Measurements from ENCODE around the gene RUVBL1. TPM values are rescaled to one million over a fixed set of nuclear protein-coding genes. Genes with fewer than 3 reads are reported as not detected.

RUVBL1 gene
- polyA plus RNA-seq, 6 donors from 2014 or later: 24.4 to 60.7 (median 51.2) TPM

GRCh38 chr3:128077665-128078064 is 45.9 kb downstream of the RUVBL1 start:
- Mint-ChIP-seq H3K4me3 (peak overlapping the region; percentile 58 to 83 (median 78)), H3K27me3 (no peaks in the 10 kb centered on the region), H3K9me3 (no peaks in the 10 kb centered on the region), H3K36me3 (peaks cover 0 to 17% of the 10 kb centered on the region in 2 donors), H3K4me1 (peaks cover 11 to 27% (median 12%) of the 10 kb centered on the region in 3 donors), H3K27ac (peak overlapping the region; percentile 42 to 76 (median 58))
- no peak for DNase-seq
- no peak for ATAC-seq (ENCODE audit: low read depth in 2 of 2)

GRCh38 chr3:128077202-128077624 is 46.4 kb downstream of the RUVBL1 start:
- peak; percentile 48 for DNase-seq
- H3K36me3 Mint-ChIP-seq: peaks cover 0 to 15% of the 10 kb centered on the region in 2 donors
- H3K27me3 Mint-ChIP-seq: no peaks in the 10 kb centered on the region
- no peaks in the 10 kb centered on the region for H3K9me3 Mint-ChIP-seq
- peak; percentile 48 for ATAC-seq (ENCODE audit: low read depth in 2 of 2)
- peak overlapping the region; percentile 42 to 76 (median 58) for H3K27ac Mint-ChIP-seq
- peak overlapping the region; percentile 58 to 83 (median 78) for H3K4me3 Mint-ChIP-seq
- peaks cover 11 to 27% (median 12%) of the 10 kb centered on the region in 3 donors for H3K4me1 Mint-ChIP-seq

GRCh38 chr3:128076483-128077201 is 47.0 kb downstream of the RUVBL1 start:
- peak; percentile 61 for DNase-seq
- Mint-ChIP-seq H3K27me3 (no peaks in the 10 kb centered on the region), H3K9me3 (no peaks in the 10 kb centered on the region), H3K36me3 (peaks cover 0 to 15% of the 10 kb centered on the region in 2 donors), H3K27ac (peak overlapping the region; percentile 24 to 93 (median 68)), H3K4me1 (peaks cover 11 to 27% (median 12%) of the 10 kb centered on the region in 3 donors), H3K4me3 (peak overlapping the region; percentile 79 to 91 (median 83))
- peak; percentile 61 to 62 for ATAC-seq (ENCODE audit: low read depth in 2 of 2)

GRCh38 chr3:128075522-128076482 is 47.8 kb downstream of the RUVBL1 start:
- DNase-seq: peak; percentile 83
- ATAC-seq (ENCODE audit: low read depth in 2 of 2): peak; percentile 79 to 80
- Mint-ChIP-seq H3K27ac (peak overlapping the region; percentile 59 to 93 (median 80)), H3K4me3 (peak overlapping the region; percentile 79 to 91 (median 83)), H3K27me3 (no peaks in the 10 kb centered on the region), H3K4me1 (peaks cover 11 to 27% (median 12%) of the 10 kb centered on the region in 3 donors), H3K9me3 (no peaks in the 10 kb centered on the region), H3K36me3 (peaks cover 0 to 14% of the 10 kb centered on the region in 2 donors)

- Mint-ChIP-seq H3K9me3 (no peaks in the 10 kb centered on the region), H3K36me3 (peaks cover 0 to 6% of the 10 kb centered on the region in 2 donors), H3K27me3 (no peaks in the 10 kb centered on the region), H3K27ac (peak overlapping the region in 3 of 6 donors; percentile 47 to 90 (median 59)), H3K4me1 (peaks cover 12 to 27% (median 17%) of the 10 kb centered on the region in 3 donors), H3K4me3 (peak overlapping the region; percentile 79 to 91 (median 83))
- no peak for ATAC-seq (ENCODE audit: low read depth in 2 of 2)
- no peak for DNase-seq
Measured at GRCh38 chr3:128074851-128075521, 48.6 kb downstream of the RUVBL1 start.

- no peak overlapping the region for H3K27ac Mint-ChIP-seq
- H3K36me3 Mint-ChIP-seq: peaks cover under 1% of the 10 kb centered on the region in 2 donors
- H3K4me3 Mint-ChIP-seq: peak overlapping the region in 2 of 8 donors; percentile 29 to 83
- H3K9me3 Mint-ChIP-seq: no peaks in the 10 kb centered on the region
- ATAC-seq (ENCODE audit: low read depth in 2 of 2): no peak
- no peak for DNase-seq
- H3K27me3 Mint-ChIP-seq: no peaks in the 10 kb centered on the region
- H3K4me1 Mint-ChIP-seq: peaks cover 12 to 27% (median 17%) of the 10 kb centered on the region in 3 donors
Measured at GRCh38 chr3:128073807-128074206, 49.8 kb downstream of the RUVBL1 start.

- Mint-ChIP-seq H3K27ac (no peak overlapping the region), H3K4me3 (peak overlapping the region in 1 of 8 donors; percentile 29), H3K4me1 (peaks cover 14 to 27% (median 17%) of the 10 kb centered on the region in 3 donors), H3K27me3 (no peaks in the 10 kb centered on the region), H3K9me3 (no peaks in the 10 kb centered on the region), H3K36me3 (peaks cover 6% of the 10 kb centered on the region in 2 donors)
- ATAC-seq (ENCODE audit: low read depth in 2 of 2) (no peak), DNase-seq (no peak)
Measured at GRCh38 chr3:128073185-128073725, 50.4 kb downstream of the RUVBL1 start.

- peaks cover 15 to 25% (median 17%) of the 10 kb centered on the region in 3 donors for H3K4me1 Mint-ChIP-seq
- H3K36me3 Mint-ChIP-seq: peaks cover 8 to 12% of the 10 kb centered on the region in 2 donors
- DNase-seq: no peak
- H3K27me3 Mint-ChIP-seq: no peaks in the 10 kb centered on the region
- no peak overlapping the region for H3K4me3 Mint-ChIP-seq
- H3K27ac Mint-ChIP-seq: no peak overlapping the region
- ATAC-seq (ENCODE audit: low read depth in 2 of 2): no peak
- no peaks in the 10 kb centered on the region for H3K9me3 Mint-ChIP-seq
Measured at GRCh38 chr3:128072454-128073184, 51.0 kb downstream of the RUVBL1 start.

GRCh38 chr3:128071771-128072453 is 51.7 kb downstream of the RUVBL1 start:
- Mint-ChIP-seq H3K4me3 (peak overlapping the region in 1 of 8 donors; percentile 41), H3K27ac (peak overlapping the region in 2 of 6 donors; percentile 47 to 50), H3K36me3 (peaks cover 15 to 19% of the 10 kb centered on the region in 2 donors), H3K4me1 (peaks cover 11 to 20% (median 20%) of the 10 kb centered on the region in 3 donors), H3K27me3 (no peaks in the 10 kb centered on the region), H3K9me3 (no peaks in the 10 kb centered on the region)
- ATAC-seq (ENCODE audit: low read depth in 2 of 2) (no peak), DNase-seq (no peak)

- Mint-ChIP-seq H3K27ac (peak overlapping the region in 1 of 6 donors; percentile 47), H3K4me3 (peak overlapping the region in 1 of 8 donors; percentile 16), H3K4me1 (peaks cover 9 to 19% (median 14%) of the 10 kb centered on the region in 3 donors), H3K36me3 (peaks cover 16 to 22% of the 10 kb centered on the region in 2 donors), H3K9me3 (no peaks in the 10 kb centered on the region), H3K27me3 (no peaks in the 10 kb centered on the region)
- ATAC-seq (ENCODE audit: low read depth in 2 of 2) (no peak), DNase-seq (no peak)
Measured at GRCh38 chr3:128070898-128071591, 52.6 kb downstream of the RUVBL1 start.

- Mint-ChIP-seq H3K4me3 (no peak overlapping the region), H3K36me3 (peaks cover 26 to 29% of the 10 kb centered on the region in 2 donors), H3K27ac (no peak overlapping the region), H3K9me3 (no peaks in the 10 kb centered on the region), H3K4me1 (peaks cover 0 to 9% (median 4%) of the 10 kb centered on the region in 3 donors), H3K27me3 (no peaks in the 10 kb centered on the region)
- no peak for DNase-seq
- no peak for ATAC-seq (ENCODE audit: low read depth in 2 of 2)
Measured at GRCh38 chr3:128069271-128069670, 54.3 kb downstream of the RUVBL1 start.
